Heart right ventricle (tissue), 16 donors: ENCODE measurements around the gene CYP19A1. TPM values are rescaled to one million over a fixed set of nuclear protein-coding genes. Genes with fewer than 3 reads are reported as not detected.

Experiments used
- ATAC-seq, 8 donors: fragments of 200-7000 bp; cut with Tn5 transposase; one replicate each; pipeline ENCODE4 v1.9.1; 2020; ENCODE audit warnings: mild to moderate bottlenecking in 8 of 8, moderate library complexity in 8 of 8, moderate number of reproducible peaks in 1 of 8
- DNase-seq, 2 donors: peaks; one replicate each; pipeline ENCODE4 v3.0.0-alpha.2; 2020
- H3K27ac ChIP-seq, 10 donors: fragments of 200-600 bp; sonication (generic) in 2 of 10; one replicate each; pipeline versions ENCODE4 v1.5.0 to v1.8.0; 2020 to 2022; ENCODE audit warnings: mild to moderate bottlenecking in 3 of 10
- H3K27me3 ChIP-seq, 7 donors: fragments of 200-600 bp; one replicate each; pipeline ENCODE4 v1.8.0; 2021 to 2022; ENCODE audit warnings: mild to moderate bottlenecking in 2 of 7
- H3K36me3 ChIP-seq, 9 donors: fragments of 200-600 bp; sonication (generic) in 1 of 9; one replicate each; pipeline versions ENCODE4 v1.5.0 to v1.8.0; 2020 to 2022; ENCODE audit warnings: mild to moderate bottlenecking in 2 of 9
- H3K4me1 ChIP-seq, 9 donors: fragments of 200-600 bp; sonication (generic) in 1 of 9; one replicate each; pipeline versions ENCODE4 v1.5.0 to v1.8.0; 2020 to 2022; ENCODE audit warnings: mild to moderate bottlenecking in 4 of 9
- H3K4me3 ChIP-seq, 10 donors: fragments of 200-600 bp; sonication (generic) in 2 of 10; one replicate each; pipeline versions ENCODE4 v1.5.0 to v1.8.0; 2020 to 2022; ENCODE audit warnings: mild to moderate bottlenecking in 7 of 10, moderate library complexity in 2 of 10
- H3K9me3 ChIP-seq, 11 donors: fragments of 200-600 bp in 10 of 11; sonication (generic) in 2 of 11; one replicate each; pipeline versions ENCODE4 v1.5.0 to v1.8.0; 2013 to 2022; ENCODE audit warnings: mild to moderate bottlenecking in 2 of 11, control low read depth in 1 of 11, moderate library complexity in 1 of 11
- WGBS, 2 donors: extraction: QIAGEN DNeasy Blood & Tissue Kit; methylation state at CpG; one replicate each; pipeline ENCODE4 v1.1.7; 2013; ENCODE audit warnings: inconsistent platforms in 1 of 2; 5-methylcytosine and 5-hydroxymethylcytosine counted together
- intact Hi-C, 10 donors: fragments of 100-400 bp; cut with DNase I; formaldehyde crosslinking; loops; one replicate each; pipeline versions ENCODE4 v1.11.1 to v1.14.2; 2022
- polyA plus RNA-seq, 2 donors: library from polyadenylated mRNA; stranded (reverse); fragments of 200-250 nt; gene quantifications; one replicate each; pipeline ENCODE4 v1.2.3, GENCODE V29; 2013
- total RNA-seq, 10 donors: library from RNA; stranded (reverse); fragmentation: NEBNext Ultra II Directional in 3 of 10; extraction: Animal tissue kit (Norgen Biotek cat#: 25700) in 3 of 10; gene quantifications; one replicate each; pipeline versions ENCODE4 v1.2.1 to v1.2.4, GENCODE V29; 2021 to 2023
- TF ChIP-seq, protein P1 (sequence below), 9 donors: fragments of 200-600 bp; sonication (generic) in 2 of 9; IDR thresholded peaks; one replicate each; pipeline versions ENCODE4 v1.5.0 to v1.8.0; 2021 to 2022; ENCODE audit warnings: antibody characterized with exemption in 9 of 9, mild to moderate bottlenecking in 5 of 9, moderate library complexity in 1 of 9
- donor health status: Arrhythmogenic right ventricular cardiomyopathy.
- donor health status: ischemic (EF 13 %, LVEDD 7.1; RV severe dilation, severe dysfunction).
- donor health status: healthy with polysubstance abuse.
- donor health status: DM: no; HTN: yes; CAD: no.
- donor health status: DM: no; HTN: no; CAD: no.
- donor health status: ischemic (EF 25% LVEDD 6.9; RV normal size, moderate dysfunction).
- donor health status: ischemic (EF 25% LVEDD 5.7; RV mildly dilated, moderate dysfunction).
- donor health status: healthy.
- donor health status: DM: yes; HTN: yes; CAD: no.
- donor health status: Ischemic cardiomyopathy.
- donor health status: ischemic (EF 35%, LVEDD 5.7; RV mildly dilated, moderate dysfunction).
- donor health status: nonischemic (EF 11% LVEDD 7.7; RV severe dilation, severe dysfunction).
- donor health status: DM: yes; HTN: yes; CAD: no.
- donor health status: PGD.
- donor health status: ischemic (EF 29% LVEDD 5.4; RV normal size, mild dysfunction).
- donor health status: nonischemic (EF 23%, LVEDD 6.1; RV moderate dilation, normal function).

The CYP19A1 gene
- total and polyA plus RNA-seq, 12 donors: 0.26 to 1.9 (median 0.68) TPM; not detected in 3

DNA sequence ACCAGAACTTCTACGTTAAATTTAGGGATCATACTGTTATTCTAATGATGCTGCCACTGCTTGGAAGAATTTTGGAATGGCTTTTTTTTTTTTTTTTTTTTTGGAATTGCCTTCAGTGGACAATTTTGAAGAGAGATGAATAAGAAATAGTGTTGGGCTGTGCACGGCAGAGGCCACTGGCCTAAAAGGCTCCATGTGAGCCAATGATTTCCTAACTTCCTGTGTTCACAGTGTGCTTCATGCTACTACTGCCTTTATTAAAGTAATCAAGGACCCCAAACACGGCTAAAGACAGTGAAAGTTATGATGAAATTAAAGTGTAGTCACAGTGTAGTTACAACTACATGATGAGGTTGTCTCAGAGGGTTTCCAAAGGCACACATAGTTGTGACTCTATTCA is 142.9 kb downstream of the CYP19A1 start:
- Histone ChIP-seq H3K9me3 (no peaks in the 10 kb centered on the region), H3K27ac (no peak overlapping the region), H3K27me3 (peaks cover 0 to 16% (median 4%) of the 10 kb centered on the region in 7 donors), H3K4me1 (peaks cover 3 to 35% (median 16%) of the 10 kb centered on the region in 9 donors), H3K4me3 (no peak overlapping the region), H3K36me3 (no peaks in the 10 kb centered on the region)
- WGBS, 2 donors: 52 to 54% methylated on average over 3 of the region's 3 CpGs
- no peak for ATAC-seq
- DNase-seq: no peak
- intact Hi-C loops: loop anchor here in 1 of 10 donors (2.0 kb wide), 1 partner anchor 33 kb away; no protein-coding TSS in a partner anchor
- TF ChIP-seq, protein P1, sequence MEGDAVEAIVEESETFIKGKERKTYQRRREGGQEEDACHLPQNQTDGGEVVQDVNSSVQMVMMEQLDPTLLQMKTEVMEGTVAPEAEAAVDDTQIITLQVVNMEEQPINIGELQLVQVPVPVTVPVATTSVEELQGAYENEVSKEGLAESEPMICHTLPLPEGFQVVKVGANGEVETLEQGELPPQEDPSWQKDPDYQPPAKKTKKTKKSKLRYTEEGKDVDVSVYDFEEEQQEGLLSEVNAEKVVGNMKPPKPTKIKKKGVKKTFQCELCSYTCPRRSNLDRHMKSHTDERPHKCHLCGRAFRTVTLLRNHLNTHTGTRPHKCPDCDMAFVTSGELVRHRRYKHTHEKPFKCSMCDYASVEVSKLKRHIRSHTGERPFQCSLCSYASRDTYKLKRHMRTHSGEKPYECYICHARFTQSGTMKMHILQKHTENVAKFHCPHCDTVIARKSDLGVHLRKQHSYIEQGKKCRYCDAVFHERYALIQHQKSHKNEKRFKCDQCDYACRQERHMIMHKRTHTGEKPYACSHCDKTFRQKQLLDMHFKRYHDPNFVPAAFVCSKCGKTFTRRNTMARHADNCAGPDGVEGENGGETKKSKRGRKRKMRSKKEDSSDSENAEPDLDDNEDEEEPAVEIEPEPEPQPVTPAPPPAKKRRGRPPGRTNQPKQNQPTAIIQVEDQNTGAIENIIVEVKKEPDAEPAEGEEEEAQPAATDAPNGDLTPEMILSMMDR (IDR thresholded peaks at IDR 0.05): no peak

DNA sequence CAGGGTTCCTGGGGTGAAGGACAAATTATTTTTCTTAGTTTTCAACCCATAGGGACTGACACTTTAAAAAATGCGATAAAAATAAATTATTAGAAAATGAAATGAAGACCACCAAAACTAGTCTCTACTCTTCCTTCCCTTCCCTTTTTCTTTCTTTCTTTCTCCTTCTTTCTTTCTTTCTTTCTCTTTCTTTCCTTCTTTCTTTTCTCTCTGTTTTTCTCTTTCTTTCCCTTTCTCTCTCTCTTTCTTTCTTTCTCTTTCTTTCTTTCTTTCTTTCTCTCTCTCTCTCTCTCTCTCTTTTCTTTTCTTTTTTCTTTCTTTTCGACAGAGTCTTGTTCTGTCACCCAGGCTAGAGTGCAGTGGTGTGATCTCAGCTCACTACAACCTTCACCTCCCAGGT is 144.4 kb downstream of the CYP19A1 start:
- ATAC-seq (no peak), DNase-seq (no peak)
- no peaks in the 10 kb centered on the region for H3K36me3 ChIP-seq
- WGBS, 2 donors: 72 to 79% methylated on average over 2 of the region's 2 CpGs
- H3K4me3 ChIP-seq: no peak overlapping the region
- TF ChIP-seq, protein P1 (IDR thresholded peaks at IDR 0.05): no peak
- peak overlapping the region in 1 of 10 donors; percentile 59 for H3K27ac ChIP-seq
- H3K27me3 ChIP-seq: peaks cover 0 to 15% (median 2%) of the 10 kb centered on the region in 7 donors
- intact Hi-C loops: loop anchor here in 6 of 10 donors (1.0 to 2.0 kb wide), 2 partner anchors 31 kb away; no protein-coding TSS in a partner anchor
- H3K4me1 ChIP-seq: peaks cover 3 to 50% (median 24%) of the 10 kb centered on the region in 9 donors
- no peaks in the 10 kb centered on the region for H3K9me3 ChIP-seq

DNA sequence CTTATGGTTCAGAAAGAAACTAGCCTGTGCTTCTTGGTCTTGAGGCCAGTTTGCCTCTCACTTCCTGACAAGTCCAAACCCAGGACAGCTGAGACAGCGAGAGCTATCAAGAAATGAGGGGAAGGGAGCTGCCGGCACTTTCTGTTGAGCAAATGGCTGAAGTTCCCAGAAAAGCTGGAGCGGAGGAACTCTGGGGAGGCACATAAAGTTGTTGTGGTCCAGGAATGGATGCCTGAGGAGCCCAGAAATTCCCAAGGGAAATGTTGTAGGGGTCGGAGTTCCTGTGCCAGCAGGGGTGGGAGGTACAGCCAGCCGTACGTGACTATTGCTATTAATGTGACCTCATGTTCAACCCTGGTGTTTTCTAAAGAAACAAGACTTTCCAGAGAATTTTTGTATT is 144.9 kb downstream of the CYP19A1 start:
- 39 to 43% methylated on average over 6 of the region's 6 CpGs for WGBS, 2 donors
- DNase-seq (no peak), ATAC-seq (peak in 1 of 8 donors; percentile 8)
- H3K27me3 ChIP-seq: peaks cover 0 to 15% (median 0%) of the 10 kb centered on the region in 7 donors
- intact Hi-C loops: loop anchor here in 5 of 10 donors (1.0 to 2.0 kb wide), 2 partner anchors 30 to 31 kb away; no protein-coding TSS in a partner anchor
- TF ChIP-seq, protein P1 (IDR thresholded peaks at IDR 0.05): no peak
- H3K9me3 ChIP-seq: no peaks in the 10 kb centered on the region
- H3K4me1 ChIP-seq: peaks cover 3 to 48% (median 24%) of the 10 kb centered on the region in 9 donors
- H3K27ac ChIP-seq: peak overlapping the region in 2 of 10 donors; percentile 16 to 59
- no peaks in the 10 kb centered on the region for H3K36me3 ChIP-seq
- H3K4me3 ChIP-seq: no peak overlapping the region

DNA sequence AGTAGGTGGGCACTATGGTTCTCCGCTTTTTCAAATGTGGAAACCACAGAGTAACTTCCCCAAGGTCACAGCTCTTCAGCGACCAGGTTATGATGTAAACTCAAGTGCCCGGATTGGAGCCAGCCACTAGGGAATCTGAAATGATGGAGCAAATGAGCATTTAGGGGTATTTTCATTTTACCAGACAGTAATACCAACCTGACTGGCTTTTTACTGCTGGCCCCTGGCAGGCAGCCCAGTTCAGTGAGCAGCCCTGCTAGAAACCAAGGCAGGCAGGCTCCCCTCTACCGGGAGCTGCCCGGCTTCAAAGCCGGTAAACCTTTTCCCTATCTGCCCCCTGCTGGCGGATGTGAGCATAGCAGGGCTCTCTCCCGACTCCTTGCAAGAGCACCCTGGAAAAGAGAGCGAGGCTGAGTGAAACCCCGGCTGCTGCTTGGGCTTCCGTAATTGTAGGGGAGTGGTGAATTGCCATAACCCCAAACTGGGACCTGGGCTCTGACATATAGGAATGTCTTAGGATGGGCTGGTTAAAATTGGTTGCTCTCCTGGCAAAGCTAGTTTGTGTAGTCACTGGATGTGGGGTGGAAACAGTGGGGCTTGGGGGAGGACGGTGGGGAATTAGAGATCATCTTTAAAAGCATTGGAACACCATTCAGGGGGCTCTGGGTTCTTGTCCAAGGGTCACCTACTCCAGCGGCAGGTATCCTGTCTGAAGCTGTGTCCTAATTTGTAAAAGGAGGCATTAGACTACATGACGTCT is 145.7 kb downstream of the CYP19A1 start:
- peaks cover 3 to 54% (median 24%) of the 10 kb centered on the region in 9 donors for H3K4me1 ChIP-seq
- H3K27ac ChIP-seq: peak overlapping the region in 2 of 10 donors; percentile 16 to 59
- no peaks in the 10 kb centered on the region for H3K9me3 ChIP-seq
- ATAC-seq (peak; percentile 73 to 88 (median 80)), DNase-seq (peak; percentile 88 to 90)
- no peaks in the 10 kb centered on the region for H3K36me3 ChIP-seq
- TF ChIP-seq, protein P1 (IDR thresholded peaks at IDR 0.05): peak; percentile 88 to 98 (median 96)
- peaks cover 0 to 15% (median 0%) of the 10 kb centered on the region in 7 donors for H3K27me3 ChIP-seq
- 31 to 32% methylated on average over 14 of the region's 14 CpGs for WGBS, 2 donors
- intact Hi-C loops: loop anchor here in 9 of 10 donors (1.0 to 2.0 kb wide), 2 partner anchors 29 to 30 kb away; no protein-coding TSS in a partner anchor
- no peak overlapping the region for H3K4me3 ChIP-seq
